Right atrium auricular region (tissue), 2 donors: ENCODE results near the gene ARPC1B. TPM values are rescaled to one million over a fixed set of nuclear protein-coding genes. Genes with fewer than 3 reads are reported as not detected.
"Not testable (repeated sequence)": the region's sequence is repeated elsewhere in the genome, so short reads cannot be mapped to it uniquely, and the experiment has no call there.

ENCODE experiments used
- DNase-seq: peaks from one replicate; pipeline ENCODE4 v3.0.0-alpha.2; 2019; ENCODE audit warnings: low spot score
- H3K27ac ChIP-seq, 2 donors: fragments of 200-600 bp; sonication (generic); 1 replicate in 1 of 2; 2 replicates in 1 of 2; pipeline ENCODE4 v1.5.1; 2016 to 2019
- H3K27me3 ChIP-seq, 2 donors: fragments of 200-600 bp; sonication (generic); one replicate each; pipeline versions ENCODE4 v1.5.1 to v1.6.0; 2017 to 2019
- H3K36me3 ChIP-seq: fragments of 200-600 bp; sonication (generic); one replicate; pipeline ENCODE4 v1.5.1; 2016
- H3K4me1 ChIP-seq, 2 donors: fragments of 200-600 bp; sonication (generic); one replicate each; pipeline versions ENCODE4 v1.5.1 to v1.6.0; 2017 to 2019
- H3K4me3 ChIP-seq, 2 donors: fragments of 200-600 bp; sonication (generic); 1 replicate in 1 of 2; 2 replicates in 1 of 2; pipeline ENCODE4 v1.5.1; 2017 to 2019; ENCODE audit warnings: mild to moderate bottlenecking in 1 of 2, moderate library complexity in 1 of 2
- H3K9me3 ChIP-seq, 2 donors: fragments of 200-600 bp; sonication (generic); one replicate each; pipeline ENCODE4 v1.5.1; 2019
- total RNA-seq, 2 donors: library from RNA; depleted of rRNA; stranded (reverse); fragments of >200 nt; gene quantifications; one replicate each; pipeline ENCODE4 v1.1.0, GENCODE V29; 2016
- TF ChIP-seq, protein P1 (sequence below), 2 donors: fragments of 200-600 bp; sonication (generic); IDR thresholded peaks; one replicate each; pipeline ENCODE4 v1.5.1; 2019; ENCODE audit warnings: antibody characterized with exemption in 2 of 2

ARPC1B gene
- total RNA-seq, 2 donors from 2014 or later: 53.0 to 115 TPM

DNA sequence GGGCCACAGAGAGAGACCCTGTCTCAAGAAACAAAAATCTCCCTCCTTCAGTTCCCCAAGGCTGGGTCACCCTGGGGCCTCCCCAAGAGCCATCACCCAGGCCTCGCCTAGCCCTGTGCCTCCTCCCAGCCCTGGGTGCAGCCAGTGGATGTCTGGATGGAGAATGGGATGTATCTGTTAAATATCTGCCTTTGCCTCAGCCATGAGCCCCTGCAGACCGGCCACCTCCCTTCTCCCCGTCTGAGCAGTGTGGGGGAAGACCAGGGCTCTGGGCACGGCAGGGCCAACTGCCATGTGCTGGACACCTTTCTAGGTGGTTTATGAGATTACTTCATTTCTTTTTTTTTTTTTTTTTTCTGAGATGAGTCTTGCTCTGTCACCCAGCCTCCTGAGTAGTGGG lies 10.0 kb downstream of the ARPC1B start:
- H3K9me3 ChIP-seq: no peaks in the 10 kb centered on the region
- no peak overlapping the region for H3K27ac ChIP-seq
- no peak overlapping the region for H3K4me3 ChIP-seq
- peaks cover 0 to 26% of the 10 kb centered on the region in 2 donors for H3K4me1 ChIP-seq
- TF ChIP-seq, protein P1, sequence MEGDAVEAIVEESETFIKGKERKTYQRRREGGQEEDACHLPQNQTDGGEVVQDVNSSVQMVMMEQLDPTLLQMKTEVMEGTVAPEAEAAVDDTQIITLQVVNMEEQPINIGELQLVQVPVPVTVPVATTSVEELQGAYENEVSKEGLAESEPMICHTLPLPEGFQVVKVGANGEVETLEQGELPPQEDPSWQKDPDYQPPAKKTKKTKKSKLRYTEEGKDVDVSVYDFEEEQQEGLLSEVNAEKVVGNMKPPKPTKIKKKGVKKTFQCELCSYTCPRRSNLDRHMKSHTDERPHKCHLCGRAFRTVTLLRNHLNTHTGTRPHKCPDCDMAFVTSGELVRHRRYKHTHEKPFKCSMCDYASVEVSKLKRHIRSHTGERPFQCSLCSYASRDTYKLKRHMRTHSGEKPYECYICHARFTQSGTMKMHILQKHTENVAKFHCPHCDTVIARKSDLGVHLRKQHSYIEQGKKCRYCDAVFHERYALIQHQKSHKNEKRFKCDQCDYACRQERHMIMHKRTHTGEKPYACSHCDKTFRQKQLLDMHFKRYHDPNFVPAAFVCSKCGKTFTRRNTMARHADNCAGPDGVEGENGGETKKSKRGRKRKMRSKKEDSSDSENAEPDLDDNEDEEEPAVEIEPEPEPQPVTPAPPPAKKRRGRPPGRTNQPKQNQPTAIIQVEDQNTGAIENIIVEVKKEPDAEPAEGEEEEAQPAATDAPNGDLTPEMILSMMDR (IDR thresholded peaks at IDR 0.05): no peak
- H3K36me3 ChIP-seq: peaks cover 20% of the 10 kb centered on the region
- DNase-seq: no peak
- H3K27me3 ChIP-seq: no peaks in the 10 kb centered on the region

DNA sequence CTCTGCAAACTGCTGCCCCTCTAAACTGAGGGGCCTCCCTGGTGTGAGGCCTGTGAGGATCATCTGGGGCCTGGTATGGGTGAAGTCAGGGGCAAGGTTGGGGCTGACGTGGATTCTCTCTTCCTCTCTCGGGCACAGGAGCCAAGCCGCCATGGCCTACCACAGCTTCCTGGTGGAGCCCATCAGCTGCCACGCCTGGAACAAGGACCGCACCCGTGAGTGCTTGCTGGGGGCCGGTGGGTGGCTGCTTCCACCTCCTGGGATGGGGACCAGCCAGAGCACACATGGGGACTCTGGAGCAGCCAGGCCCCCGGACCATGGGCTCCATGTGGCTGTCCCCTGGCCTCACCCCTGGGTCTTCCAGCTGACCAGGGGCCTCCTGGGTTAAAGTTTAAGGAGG lies 11.0 kb downstream of the ARPC1B start:
- Histone ChIP-seq H3K9me3 (no peaks in the 10 kb centered on the region), H3K4me3 (no peak overlapping the region), H3K27me3 (no peaks in the 10 kb centered on the region), H3K4me1 (peaks cover 0 to 15% of the 10 kb centered on the region in 2 donors), H3K27ac (no peak overlapping the region), H3K36me3 (peaks cover 28% of the 10 kb centered on the region)
- TF ChIP-seq, protein P1 (IDR thresholded peaks at IDR 0.05): no peak
- DNase-seq: no peak

DNA sequence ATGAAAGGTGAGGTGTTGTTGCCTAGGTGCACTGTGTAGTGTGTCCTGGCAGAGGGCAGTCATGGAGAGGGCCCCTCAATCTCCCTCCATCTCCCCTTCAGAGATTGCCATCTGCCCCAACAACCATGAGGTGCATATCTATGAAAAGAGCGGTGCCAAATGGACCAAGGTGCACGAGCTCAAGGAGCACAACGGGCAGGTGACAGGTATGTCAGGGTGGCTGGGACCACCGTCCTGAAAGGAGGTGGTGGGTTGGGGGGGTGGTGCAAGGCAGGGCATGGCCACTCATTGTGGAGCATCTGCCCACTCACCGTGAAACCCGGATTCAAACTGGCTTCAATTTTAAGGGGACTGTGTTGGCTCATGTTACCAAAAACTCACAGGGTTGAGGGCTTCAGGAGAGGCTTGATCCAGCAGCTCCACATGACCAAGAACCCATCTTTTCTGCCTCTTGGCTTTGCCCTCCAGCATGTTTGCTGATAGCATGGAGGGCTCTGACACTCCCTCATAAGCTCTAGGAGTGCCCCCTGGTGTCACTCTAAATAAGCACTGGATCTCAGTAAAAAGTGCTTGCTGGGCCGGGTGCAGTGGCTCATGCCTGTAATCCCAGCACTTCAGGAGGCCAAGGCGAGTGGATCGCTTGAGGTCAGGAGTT lies 12.2 kb downstream of the ARPC1B start:
- TF ChIP-seq, protein P1 (IDR thresholded peaks at IDR 0.05): no peak
- Histone ChIP-seq H3K27me3 (no peaks in the 10 kb centered on the region), H3K9me3 (no peaks in the 10 kb centered on the region), H3K36me3 (peaks cover 28% of the 10 kb centered on the region), H3K27ac (no peak overlapping the region), H3K4me3 (no peak overlapping the region), H3K4me1 (peaks cover 0 to 4% of the 10 kb centered on the region in 2 donors)
- DNase-seq: no peak

DNA sequence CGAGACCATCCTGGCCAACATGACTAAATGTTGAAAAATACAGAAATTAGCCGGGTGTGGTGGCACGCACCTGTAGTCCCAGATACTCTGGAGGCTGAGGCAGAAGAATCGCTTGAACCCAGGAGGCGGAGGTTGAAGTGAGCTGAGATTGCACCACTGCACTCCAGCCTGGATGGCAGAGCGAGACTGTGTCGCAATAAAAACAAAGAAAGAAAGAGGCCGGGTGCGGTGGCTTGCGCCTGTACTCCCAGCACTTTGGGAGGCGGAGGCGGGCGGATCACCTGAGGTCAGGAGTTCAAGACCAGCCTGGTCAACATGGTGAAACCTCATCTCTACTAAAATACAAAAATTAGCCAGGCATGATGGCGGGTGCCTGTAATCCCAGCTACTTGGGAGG lies 12.7 kb downstream of the ARPC1B start:
- H3K36me3 ChIP-seq: peaks cover 28% of the 10 kb centered on the region
- H3K27me3 ChIP-seq, H3K4me1 ChIP-seq, DNase-seq, H3K27ac ChIP-seq, H3K9me3 ChIP-seq, H3K4me3 ChIP-seq: not testable (repeated sequence)

DNA sequence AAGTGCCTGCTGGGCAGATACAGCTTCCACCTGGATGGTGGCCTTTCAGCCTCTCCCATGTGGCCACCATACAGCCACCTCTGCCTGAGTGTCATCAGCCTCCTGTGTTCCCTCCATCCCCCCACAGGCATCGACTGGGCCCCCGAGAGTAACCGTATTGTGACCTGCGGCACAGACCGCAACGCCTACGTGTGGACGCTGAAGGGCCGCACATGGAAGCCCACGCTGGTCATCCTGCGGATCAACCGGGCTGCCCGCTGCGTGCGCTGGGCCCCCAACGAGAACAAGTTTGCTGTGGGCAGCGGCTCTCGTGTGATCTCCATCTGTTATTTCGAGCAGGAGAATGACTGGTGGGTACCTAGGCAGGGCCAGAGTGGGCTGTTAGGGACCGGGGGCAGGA lies 13.4 kb downstream of the ARPC1B start:
- H3K9me3 ChIP-seq: no peaks in the 10 kb centered on the region
- H3K27me3 ChIP-seq: no peaks in the 10 kb centered on the region
- DNase-seq: no peak
- H3K4me1 ChIP-seq: peaks cover 0 to 10% of the 10 kb centered on the region in 2 donors
- no peak overlapping the region for H3K27ac ChIP-seq
- TF ChIP-seq, protein P1 (IDR thresholded peaks at IDR 0.05): no peak
- H3K36me3 ChIP-seq: peaks cover 28% of the 10 kb centered on the region
- H3K4me3 ChIP-seq: no peak overlapping the region

DNA sequence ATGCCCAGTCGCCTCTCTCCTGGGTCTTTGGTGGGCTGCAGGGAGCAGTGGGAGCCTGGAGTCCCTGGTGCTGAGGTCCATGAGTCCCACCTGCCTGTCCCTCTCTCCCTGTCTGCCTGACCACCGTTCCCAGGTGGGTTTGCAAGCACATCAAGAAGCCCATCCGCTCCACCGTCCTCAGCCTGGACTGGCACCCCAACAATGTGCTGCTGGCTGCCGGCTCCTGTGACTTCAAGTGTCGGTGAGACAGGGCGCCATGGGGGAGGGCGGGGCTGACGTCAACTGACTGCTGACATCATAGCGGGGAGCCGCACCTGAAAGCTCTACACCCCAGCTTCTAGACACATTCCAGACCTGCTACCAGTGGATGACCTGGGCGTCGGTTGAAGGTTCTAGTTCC lies 15.2 kb downstream of the ARPC1B start:
- no peaks in the 10 kb centered on the region for H3K27me3 ChIP-seq
- no peak for DNase-seq
- TF ChIP-seq, protein P1 (IDR thresholded peaks at IDR 0.05): no peak
- H3K4me1 ChIP-seq: peaks cover 0 to 20% of the 10 kb centered on the region in 2 donors
- H3K36me3 ChIP-seq: peaks cover 37% of the 10 kb centered on the region
- H3K9me3 ChIP-seq: no peaks in the 10 kb centered on the region
- no peak overlapping the region for H3K27ac ChIP-seq
- H3K4me3 ChIP-seq: no peak overlapping the region
